Effector CD4-positive, alpha-beta T cell (primary cell): ENCODE results near the gene OR13C8.

Experiments used
- DNase-seq: peaks from one replicate; pipeline ENCODE4 v3.0.0-alpha.2; 2020

Gene OR13C8

DNA sequence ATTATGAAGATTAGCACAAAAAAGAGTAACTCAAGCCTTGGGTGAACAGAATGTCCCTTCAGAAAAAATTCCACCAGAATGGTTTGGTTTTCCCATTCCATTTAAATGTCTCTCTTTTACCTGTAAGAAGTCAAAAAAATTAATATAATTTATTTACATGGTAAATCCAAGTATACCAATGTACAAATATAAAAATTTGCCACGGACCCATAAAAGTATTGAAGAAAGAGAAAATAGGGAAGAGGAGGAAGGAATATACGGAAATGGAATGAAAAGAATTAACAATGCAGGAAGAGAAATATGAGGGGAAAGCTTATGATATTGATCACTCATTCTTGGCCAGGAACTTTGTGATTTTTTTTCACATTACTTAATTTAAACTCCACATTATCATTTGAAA lies 49.1 kb downstream of the OR13C8 start, which contains the start of gene OR13C9:
TSS of gene OR13C9 (minus strand) at position 101 of the 400 bp plus-strand sequence. CDS start at position 101, 0 bp downstream.
- no peak for DNase-seq
